Activated T-cell treated with anti-CD3 and anti-CD28 coated beads, Interleukin-2, amount 50 U/mL, for 24 hours (primary cell): ENCODE data around the gene XYLT1.

Experiments used
- DNase-seq: peaks from one replicate; pipeline ENCODE4 v3.0.0-alpha.2; 2020
- H3K27ac Mint-ChIP-seq: 2 replicates; pipeline ENCODE4 v1.8.0; 2020; ENCODE audit warnings: mild to moderate bottlenecking, mixed read lengths
- H3K27me3 Mint-ChIP-seq: 2 replicates; pipeline ENCODE4 v1.8.0; 2020; ENCODE audit warnings: mixed read lengths
- H3K36me3 Mint-ChIP-seq: 2 replicates; pipeline ENCODE4 v1.8.0; 2020; ENCODE audit warnings: low read depth, mixed read lengths
- H3K4me1 Mint-ChIP-seq: 2 replicates; pipeline ENCODE4 v1.8.0; 2020; ENCODE audit warnings: low read depth, mixed read lengths
- H3K4me3 Mint-ChIP-seq: 2 replicates; pipeline ENCODE4 v1.8.0; 2020; ENCODE audit warnings: mild to moderate bottlenecking, moderate library complexity, mixed read lengths
- H3K9me3 Mint-ChIP-seq: 2 replicates; pipeline ENCODE4 v1.8.0; 2020; ENCODE audit warnings: mixed read lengths

The XYLT1 gene

DNA sequence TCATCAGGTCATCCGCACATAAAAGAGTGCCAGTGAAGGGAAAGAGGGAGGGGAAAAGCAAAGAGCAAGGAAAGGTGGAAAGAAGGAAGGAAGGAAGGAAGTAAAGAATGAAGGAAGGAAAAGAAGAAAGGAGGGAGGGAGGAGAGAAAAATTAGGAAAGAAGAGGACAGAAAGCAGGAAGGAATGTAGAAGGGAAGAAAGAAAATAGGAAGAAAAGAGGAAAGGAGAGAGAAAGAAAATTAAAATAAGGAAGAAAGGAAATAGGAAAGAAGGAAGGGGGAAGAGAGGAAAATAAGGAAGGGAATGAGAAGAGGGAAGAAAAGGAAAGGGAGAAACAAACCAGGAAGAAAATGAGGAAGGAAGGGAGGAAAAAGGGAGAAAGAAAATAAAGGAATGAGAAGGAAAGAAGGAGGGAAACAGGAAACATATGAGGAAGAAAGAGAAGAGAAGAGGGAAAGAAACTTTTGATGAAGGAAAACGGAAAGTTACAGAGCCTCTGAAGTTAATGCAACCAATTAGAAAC, 212.6 kb downstream of the XYLT1 start:
- H3K36me3 Mint-ChIP-seq: peaks cover 12% of the 10 kb centered on the region
- no peaks in the 10 kb centered on the region for H3K9me3 Mint-ChIP-seq
- no peaks in the 10 kb centered on the region for H3K27me3 Mint-ChIP-seq
- DNase-seq: no peak
- H3K27ac Mint-ChIP-seq: no peak overlapping the region
- H3K4me3 Mint-ChIP-seq: no peak overlapping the region
- peaks cover 27% of the 10 kb centered on the region for H3K4me1 Mint-ChIP-seq

DNA sequence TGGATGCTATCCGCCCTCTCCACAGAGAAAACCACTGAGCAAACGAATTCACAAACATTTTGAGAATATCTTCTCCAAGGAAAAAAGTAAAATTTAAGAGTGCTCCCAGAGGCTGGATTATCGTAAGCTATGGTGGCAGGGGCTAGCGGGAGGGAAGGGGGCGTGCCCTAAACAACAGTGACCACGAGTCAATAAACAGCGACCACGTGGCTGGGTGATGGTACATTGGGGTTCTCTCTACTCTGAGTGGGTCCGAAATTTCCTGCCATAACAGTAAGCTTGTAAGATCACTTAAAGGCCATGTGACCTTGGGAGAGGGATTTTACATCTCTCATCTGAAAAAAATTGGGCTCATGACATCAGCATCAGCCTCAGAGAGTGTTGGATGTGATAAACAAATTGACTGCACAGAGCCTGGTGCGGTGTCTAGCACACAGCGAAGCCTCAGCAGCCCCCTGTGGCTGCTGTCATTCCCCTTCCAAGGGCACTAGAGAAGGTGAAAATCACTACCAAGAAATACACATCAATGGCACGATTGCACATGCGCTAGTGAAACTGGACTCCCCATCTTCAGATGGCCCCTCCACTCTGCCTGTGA, 213.2 kb downstream of the XYLT1 start:
- Mint-ChIP-seq H3K9me3 (no peaks in the 10 kb centered on the region), H3K27me3 (no peaks in the 10 kb centered on the region), H3K27ac (no peak overlapping the region), H3K4me1 (peaks cover 23% of the 10 kb centered on the region), H3K36me3 (peaks cover 12% of the 10 kb centered on the region), H3K4me3 (no peak overlapping the region)
- no peak for DNase-seq

DNA sequence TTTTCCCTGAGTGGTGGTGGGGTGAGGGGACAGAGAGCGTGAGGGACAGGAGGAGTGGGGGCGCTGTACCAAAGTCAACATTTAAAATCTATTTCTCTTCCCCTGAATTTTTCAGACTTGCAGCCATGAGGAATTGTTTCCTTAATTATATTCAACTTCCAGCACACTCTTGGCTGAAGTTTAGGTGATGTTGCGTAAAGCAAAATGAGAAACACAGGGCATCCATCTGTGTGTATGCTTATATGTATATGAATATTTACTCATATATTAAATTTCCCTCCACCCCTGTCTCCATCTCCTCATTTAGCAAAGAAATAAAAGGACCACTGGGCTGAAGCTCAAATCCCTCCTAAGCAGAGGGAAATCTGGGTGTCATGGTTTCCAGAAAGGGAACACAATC, 218.1 kb downstream of the XYLT1 start:
- Mint-ChIP-seq H3K4me3 (no peak overlapping the region), H3K9me3 (no peaks in the 10 kb centered on the region), H3K27me3 (no peaks in the 10 kb centered on the region), H3K27ac (no peak overlapping the region), H3K36me3 (peaks cover 12% of the 10 kb centered on the region), H3K4me1 (peaks cover 6% of the 10 kb centered on the region)
- no peak for DNase-seq

DNA sequence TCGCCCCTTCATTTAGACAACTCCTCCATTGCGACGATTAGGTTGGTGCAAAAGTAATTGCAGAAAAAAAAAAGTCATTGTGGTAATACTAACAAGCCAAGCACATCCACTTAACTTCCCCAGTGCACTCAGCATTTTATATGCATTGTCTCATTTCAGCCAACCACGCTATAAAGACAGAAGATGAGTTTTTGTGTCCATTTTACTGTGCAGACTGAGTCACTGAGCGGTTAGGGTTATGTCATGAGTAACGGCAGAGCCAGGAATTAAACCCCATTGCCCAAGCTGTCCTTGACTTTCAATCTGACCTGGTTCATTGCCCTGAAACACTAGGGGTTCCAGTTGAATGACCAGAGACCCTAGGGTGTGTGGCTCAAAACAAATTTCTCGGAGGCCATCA, 218.7 kb downstream of the XYLT1 start:
- no peaks in the 10 kb centered on the region for H3K27me3 Mint-ChIP-seq
- H3K27ac Mint-ChIP-seq: no peak overlapping the region
- no peak for DNase-seq
- H3K4me3 Mint-ChIP-seq: no peak overlapping the region
- H3K4me1 Mint-ChIP-seq: peaks cover 6% of the 10 kb centered on the region
- peaks cover 10% of the 10 kb centered on the region for H3K36me3 Mint-ChIP-seq
- H3K9me3 Mint-ChIP-seq: no peaks in the 10 kb centered on the region

DNA sequence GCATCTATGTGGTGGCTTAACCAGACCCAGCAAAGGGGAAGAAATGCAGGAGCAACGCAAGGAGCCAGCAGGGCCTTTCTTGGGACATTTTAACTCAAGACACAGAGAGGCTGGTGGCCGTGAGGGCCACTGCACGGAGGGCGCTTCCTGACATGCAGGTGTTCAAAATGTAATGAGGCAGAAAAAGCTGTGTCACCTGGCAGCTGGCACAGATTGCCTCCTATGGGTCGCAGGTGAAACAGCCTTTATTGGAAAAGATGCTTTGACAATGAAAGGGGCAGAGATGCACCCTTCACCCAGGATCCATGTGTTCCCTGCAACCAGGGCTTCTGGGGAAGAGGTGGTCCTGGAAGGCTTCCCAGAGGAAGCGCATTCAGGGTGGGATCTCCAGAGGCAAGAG, 219.3 kb downstream of the XYLT1 start:
- no peak overlapping the region for H3K27ac Mint-ChIP-seq
- no peak overlapping the region for H3K4me3 Mint-ChIP-seq
- no peaks in the 10 kb centered on the region for H3K27me3 Mint-ChIP-seq
- H3K36me3 Mint-ChIP-seq: peaks cover 10% of the 10 kb centered on the region
- DNase-seq: no peak
- H3K4me1 Mint-ChIP-seq: peaks cover 10% of the 10 kb centered on the region
- H3K9me3 Mint-ChIP-seq: no peaks in the 10 kb centered on the region

DNA sequence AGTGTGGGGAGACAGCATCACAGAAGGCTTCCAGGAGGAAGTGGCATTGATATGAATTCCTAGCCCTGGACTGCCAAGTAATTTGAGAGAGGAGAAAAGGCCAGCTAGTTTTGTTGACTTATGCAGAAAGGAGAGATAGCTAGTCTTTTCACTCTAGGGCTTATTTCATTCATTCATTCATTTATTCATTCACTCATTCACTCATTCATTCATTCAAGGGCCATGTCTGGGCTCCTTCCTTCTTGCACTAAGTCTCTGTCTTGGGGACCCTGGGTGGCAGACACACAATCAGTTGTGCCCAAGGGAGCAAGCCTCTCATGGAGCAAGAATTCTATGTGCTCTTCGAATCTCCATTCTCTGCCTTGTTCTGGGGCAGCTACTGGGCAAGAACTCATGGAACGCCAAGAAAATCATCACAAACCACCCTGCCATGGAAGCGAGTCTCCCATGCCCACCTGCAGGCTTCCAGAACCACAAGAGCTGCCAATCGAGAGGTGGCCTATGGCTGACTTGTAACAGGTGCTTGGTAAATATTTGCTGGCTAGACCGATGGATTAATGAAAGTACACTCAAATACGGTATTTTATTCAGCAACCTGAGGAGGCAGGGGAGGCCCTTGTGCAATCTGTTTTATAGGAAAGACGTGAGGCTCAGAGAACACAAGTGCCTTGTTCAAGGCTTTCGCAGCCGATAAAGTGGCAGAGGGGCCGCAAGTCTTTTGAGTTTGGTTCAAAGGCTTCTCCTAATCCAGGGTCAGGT, 223.6 kb downstream of the XYLT1 start:
- H3K36me3 Mint-ChIP-seq: peaks cover 10% of the 10 kb centered on the region
- no peak for DNase-seq
- H3K9me3 Mint-ChIP-seq: no peaks in the 10 kb centered on the region
- H3K27ac Mint-ChIP-seq: no peak overlapping the region
- peaks cover 27% of the 10 kb centered on the region for H3K4me1 Mint-ChIP-seq
- no peak overlapping the region for H3K4me3 Mint-ChIP-seq
- H3K27me3 Mint-ChIP-seq: no peaks in the 10 kb centered on the region

DNA sequence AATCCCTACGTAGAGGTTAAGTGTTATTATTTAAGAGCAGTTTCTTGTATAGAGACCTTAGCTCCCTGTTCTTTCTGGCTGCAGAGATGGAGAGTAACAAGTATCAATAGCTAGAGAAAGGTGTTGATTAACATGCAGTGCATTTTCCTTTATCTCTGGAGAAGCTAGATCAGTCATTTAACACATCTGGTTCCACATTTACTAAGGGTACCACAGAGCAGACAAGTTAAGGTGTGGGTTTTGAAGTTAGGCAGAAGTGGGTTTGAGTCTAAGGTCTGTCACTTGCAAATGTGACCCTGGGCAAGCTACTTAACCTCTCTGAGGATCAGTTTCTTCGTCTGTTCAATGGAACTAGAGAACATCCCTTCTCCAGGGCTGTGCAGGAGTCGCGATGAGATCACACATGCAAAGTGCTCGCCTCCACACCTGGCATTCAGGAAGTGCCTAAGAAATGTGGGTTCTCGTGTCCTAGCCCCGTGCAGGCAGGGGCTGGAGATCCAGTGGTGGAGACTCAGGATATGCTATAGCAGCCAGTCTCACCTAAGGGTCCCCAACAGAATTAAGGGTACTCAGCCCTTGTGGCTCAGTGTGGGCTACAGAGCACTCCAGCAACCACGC, 224.4 kb downstream of the XYLT1 start:
- Mint-ChIP-seq H3K9me3 (no peaks in the 10 kb centered on the region), H3K36me3 (peaks cover 13% of the 10 kb centered on the region), H3K4me1 (peaks cover 26% of the 10 kb centered on the region), H3K27ac (no peak overlapping the region), H3K27me3 (no peaks in the 10 kb centered on the region), H3K4me3 (no peak overlapping the region)
- no peak for DNase-seq

DNA sequence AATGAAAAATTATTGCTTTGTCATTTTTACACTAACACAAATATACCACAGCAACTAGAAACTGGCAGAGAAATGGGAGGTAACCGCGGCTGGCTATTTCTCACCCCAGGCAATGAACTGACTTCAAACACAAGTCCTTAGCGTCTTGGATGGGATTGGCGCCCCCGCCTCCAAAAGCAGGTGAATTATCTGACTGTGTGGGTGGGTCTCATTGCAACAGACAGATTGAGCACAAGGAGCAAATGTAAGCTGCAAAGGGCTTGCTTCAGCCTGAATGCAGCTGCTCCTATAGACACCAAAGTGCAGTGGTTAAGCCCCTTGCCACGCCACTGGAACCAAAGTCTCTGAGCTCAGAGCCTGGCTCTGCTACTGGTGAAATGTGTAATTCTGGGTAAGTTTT, 225.0 kb downstream of the XYLT1 start:
- Mint-ChIP-seq H3K9me3 (no peaks in the 10 kb centered on the region), H3K4me3 (no peak overlapping the region), H3K27ac (no peak overlapping the region), H3K4me1 (peaks cover 22% of the 10 kb centered on the region), H3K36me3 (peaks cover 13% of the 10 kb centered on the region), H3K27me3 (no peaks in the 10 kb centered on the region)
- no peak for DNase-seq

DNA sequence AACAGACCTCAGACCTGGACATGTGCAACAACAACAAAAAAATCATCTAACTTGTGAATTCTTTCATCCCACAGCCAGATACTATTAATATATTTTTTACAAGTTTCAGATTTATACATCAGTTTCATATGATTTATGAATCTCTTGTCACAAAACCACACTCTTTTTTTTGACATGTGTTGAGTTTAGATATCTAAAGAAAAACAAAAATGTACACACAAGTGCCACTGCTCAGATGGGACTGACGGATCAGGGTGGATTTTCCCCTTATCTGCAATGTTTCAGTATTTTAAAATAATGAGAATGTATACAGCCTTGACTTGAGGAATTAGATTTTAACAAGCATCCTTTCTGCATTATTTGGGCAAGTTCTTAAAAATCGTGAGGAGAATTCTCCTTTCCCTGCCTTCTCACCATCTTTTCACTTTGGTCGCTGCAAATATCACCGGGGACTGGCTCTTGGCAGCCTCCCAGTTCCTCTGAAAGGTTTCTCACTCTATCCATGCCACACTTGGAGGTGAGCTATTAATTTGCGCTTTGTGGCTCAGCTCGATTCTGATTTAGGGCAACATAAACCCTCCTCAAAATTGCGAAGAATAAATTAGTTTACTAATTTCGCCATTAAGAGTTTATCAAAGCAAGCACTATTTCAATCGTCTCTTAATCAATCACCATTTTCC, 225.7 kb downstream of the XYLT1 start:
- Mint-ChIP-seq H3K9me3 (no peaks in the 10 kb centered on the region), H3K27ac (no peak overlapping the region), H3K36me3 (peaks cover 10% of the 10 kb centered on the region), H3K27me3 (no peaks in the 10 kb centered on the region), H3K4me1 (peaks cover 22% of the 10 kb centered on the region), H3K4me3 (no peak overlapping the region)
- no peak for DNase-seq

DNA sequence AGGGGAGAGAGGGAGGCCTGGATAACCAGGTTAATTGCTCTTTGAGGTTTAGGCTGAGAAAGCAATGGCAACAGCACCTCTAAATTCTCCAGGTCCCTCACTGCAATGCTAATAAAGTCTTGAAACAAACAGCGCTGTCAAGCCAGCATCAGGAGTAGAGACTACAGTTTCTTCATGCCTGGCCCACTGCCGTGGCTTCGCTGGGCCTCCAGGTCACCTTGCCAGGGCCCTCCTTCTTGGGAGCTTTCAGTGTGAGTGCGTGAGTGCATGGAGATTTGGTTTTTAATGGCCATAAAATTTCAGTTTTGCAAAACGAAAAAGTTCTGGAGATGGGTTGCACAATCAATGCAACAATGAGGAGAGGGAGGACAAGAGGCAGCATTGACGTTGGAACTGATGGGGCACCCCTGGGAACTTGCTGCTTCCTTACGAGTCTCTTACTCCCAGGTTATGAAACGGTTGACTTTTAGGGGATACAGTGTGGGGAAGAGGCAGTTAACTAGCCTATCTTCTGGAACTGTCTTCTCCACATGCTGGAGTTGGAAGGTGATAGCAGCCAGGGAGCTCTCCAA, 229.4 kb downstream of the XYLT1 start:
- Mint-ChIP-seq H3K27ac (no peak overlapping the region), H3K27me3 (no peaks in the 10 kb centered on the region), H3K9me3 (peaks cover 5% of the 10 kb centered on the region), H3K36me3 (peaks cover 4% of the 10 kb centered on the region), H3K4me1 (peaks cover 45% of the 10 kb centered on the region), H3K4me3 (no peak overlapping the region)
- no peak for DNase-seq

DNA sequence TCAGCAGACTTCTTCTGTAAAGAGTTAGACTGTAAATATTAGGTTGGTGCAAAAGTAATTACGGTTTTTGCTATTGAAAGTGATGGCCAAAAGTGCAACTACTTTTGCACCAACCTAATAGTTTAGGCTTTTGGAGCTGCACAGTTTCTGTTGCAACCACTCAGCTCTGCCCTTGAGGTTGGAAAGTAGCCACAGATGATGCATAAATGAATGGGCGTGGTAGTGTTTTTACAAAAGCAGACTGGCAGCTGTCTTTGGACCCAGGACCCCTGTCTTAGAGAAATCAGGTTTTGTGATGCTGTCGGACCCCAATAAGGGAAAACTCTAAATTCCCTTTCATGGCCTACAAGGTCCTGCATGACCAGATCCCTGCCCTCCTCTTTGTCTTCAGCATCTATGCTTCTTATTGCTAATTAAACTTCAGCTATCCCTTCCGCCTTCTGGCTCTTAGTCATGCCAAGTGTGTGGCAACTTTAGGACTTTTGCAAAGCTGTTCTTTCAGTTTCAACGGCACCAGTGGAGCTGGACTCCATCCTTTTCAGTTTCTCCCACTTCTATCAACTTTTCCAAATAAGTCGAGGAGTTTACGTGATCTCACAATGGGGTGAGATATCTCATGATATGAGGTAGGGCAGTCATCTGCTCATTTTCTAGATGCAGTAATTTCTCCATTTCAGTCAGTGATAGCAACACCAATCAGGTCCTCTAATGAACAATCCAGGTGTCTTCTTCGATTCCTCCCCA, 232.3 kb downstream of the XYLT1 start:
- Mint-ChIP-seq H3K27ac (peak overlapping the region; percentile 50), H3K27me3 (no peaks in the 10 kb centered on the region), H3K9me3 (peaks cover 5% of the 10 kb centered on the region), H3K4me3 (no peak overlapping the region), H3K4me1 (peaks cover 30% of the 10 kb centered on the region), H3K36me3 (peaks cover 4% of the 10 kb centered on the region)
- DNase-seq: no peak

DNA sequence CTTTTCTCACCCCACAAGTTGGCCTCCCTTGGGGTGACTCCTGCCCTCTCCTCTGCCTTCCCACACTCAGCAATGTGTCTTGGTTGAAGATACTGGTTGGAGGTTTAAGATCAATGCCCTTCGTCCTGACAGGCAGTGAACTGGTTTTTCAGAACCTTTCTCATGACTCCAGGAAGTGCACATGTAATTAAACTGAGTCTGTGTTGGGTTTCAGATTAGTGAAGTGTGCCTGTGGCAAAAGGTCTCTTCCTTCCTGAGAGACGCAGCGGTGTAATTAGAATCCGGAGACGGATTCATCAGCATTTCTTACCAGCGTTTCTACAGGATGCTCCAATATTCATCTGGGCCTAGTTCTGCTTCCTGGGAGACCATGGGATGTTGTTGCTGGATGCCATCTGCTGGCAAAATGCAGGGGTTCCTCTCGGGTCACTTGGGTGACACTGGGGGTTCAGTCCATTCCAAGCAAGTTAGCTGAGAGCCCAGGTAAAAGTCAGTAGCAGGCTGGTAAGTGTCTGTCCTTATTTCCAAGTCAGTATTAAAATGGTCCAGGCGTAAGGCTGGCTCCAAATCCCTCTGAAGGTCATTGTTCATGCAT, 233.3 kb downstream of the XYLT1 start:
- H3K4me3 Mint-ChIP-seq: no peak overlapping the region
- peaks cover 5% of the 10 kb centered on the region for H3K9me3 Mint-ChIP-seq
- H3K27me3 Mint-ChIP-seq: no peaks in the 10 kb centered on the region
- peaks cover 4% of the 10 kb centered on the region for H3K36me3 Mint-ChIP-seq
- H3K4me1 Mint-ChIP-seq: peaks cover 30% of the 10 kb centered on the region
- peak overlapping the region; percentile 56 for H3K27ac Mint-ChIP-seq
- no peak for DNase-seq

DNA sequence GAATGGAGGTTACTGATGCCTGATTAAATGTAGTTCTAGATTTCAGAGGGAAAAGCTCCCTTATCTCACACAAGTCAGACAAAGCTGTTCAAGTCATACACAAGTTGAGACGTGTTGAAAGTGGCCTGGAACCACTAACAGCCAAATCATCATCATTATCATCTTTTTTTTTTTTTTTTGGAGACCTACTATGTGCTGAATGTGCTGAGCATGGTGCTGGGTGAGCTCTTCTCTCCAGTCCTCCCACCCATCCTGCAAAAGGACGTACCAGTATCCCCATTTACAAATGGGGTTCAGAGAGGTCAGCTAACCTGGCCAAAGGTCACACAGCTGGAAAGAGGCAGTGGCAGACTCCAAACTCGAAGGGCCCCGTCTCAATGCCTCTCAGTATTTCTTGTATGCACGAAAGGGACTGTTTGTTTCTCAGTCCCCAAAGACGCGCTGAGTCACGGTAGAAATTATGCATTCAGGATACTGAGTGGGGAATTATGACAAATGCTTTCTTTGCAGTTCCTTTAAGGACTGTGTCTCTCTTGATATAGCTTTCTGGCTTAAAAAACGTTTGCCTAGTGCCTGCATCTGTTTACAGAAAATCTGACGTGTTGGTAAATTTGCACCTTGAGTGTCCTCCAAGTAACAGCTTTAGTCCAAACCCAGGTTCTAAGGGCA, 235.5 kb downstream of the XYLT1 start:
- H3K27me3 Mint-ChIP-seq: no peaks in the 10 kb centered on the region
- peaks cover 5% of the 10 kb centered on the region for H3K9me3 Mint-ChIP-seq
- H3K36me3 Mint-ChIP-seq: peaks cover 2% of the 10 kb centered on the region
- no peak overlapping the region for H3K4me3 Mint-ChIP-seq
- no peak for DNase-seq
- H3K4me1 Mint-ChIP-seq: peaks cover 30% of the 10 kb centered on the region
- H3K27ac Mint-ChIP-seq: no peak overlapping the region
